Measurements from ENCODE around the gene CNOT6L.

Gene CNOT6L

DNA sequence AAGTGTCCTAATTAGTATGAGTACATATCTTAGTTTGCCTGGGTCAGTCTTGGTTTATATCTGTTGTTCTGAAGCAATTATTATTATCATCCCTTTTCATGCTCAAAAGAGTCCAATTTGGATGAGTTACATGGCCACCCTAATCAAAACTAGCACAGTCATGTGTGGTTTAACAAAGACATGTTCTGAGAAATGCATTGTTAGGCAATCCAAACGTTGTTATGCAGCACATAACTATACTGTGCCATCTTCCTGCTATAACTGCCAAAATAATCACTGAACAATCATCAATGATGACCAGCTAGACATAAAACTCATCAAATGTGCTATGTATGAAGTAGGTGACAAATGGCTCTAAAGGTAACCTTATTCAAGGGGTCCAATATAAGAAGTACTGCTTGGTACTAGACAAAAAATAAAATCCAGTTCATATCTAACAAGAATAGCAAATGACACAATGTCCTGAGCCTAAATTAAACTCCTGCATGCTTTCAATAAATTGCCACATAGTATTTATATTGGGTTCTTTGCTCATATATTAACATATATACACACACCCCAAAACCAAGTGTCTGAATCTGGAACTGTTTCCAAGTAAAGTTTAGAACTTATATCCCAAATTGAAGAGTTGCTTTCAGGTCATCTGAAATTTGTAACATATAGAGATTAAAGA lies 41.9 kb downstream of the CNOT6L start:
- Histone ChIP-seq H3K27me3 (ENCODE audit: insufficient read depth, insufficient read length) (no peaks in the 10 kb centered on the region), H3K4me3 (ENCODE audit: insufficient read length, low read depth) (no peak overlapping the region), H3K9me3 (ENCODE audit: insufficient read depth, low read length) (no peaks in the 10 kb centered on the region), H3K36me3 (ENCODE audit: insufficient read depth, insufficient read length, low read length) (no peaks in the 10 kb centered on the region), H3K4me1 (ENCODE audit: insufficient read depth, insufficient read length) (no peaks in the 10 kb centered on the region), H3K9ac (ENCODE audit: insufficient read length, low read depth) (no peak overlapping the region)
- no peak for DNase-seq (ENCODE audit: low read depth, low spot score)
- TF ChIP-seq YY1 (IDR thresholded peaks at IDR 0.05; ENCODE audit: insufficient read depth, insufficient read length) (no peak), SUZ12 (IDR thresholded peaks at IDR 0.05; ENCODE audit: extremely low read depth, insufficient read depth, insufficient read length) (no peak), ZNF274 (IDR thresholded peaks at IDR 0.05; ENCODE audit: low read depth, low read length) (no peak)

DNA sequence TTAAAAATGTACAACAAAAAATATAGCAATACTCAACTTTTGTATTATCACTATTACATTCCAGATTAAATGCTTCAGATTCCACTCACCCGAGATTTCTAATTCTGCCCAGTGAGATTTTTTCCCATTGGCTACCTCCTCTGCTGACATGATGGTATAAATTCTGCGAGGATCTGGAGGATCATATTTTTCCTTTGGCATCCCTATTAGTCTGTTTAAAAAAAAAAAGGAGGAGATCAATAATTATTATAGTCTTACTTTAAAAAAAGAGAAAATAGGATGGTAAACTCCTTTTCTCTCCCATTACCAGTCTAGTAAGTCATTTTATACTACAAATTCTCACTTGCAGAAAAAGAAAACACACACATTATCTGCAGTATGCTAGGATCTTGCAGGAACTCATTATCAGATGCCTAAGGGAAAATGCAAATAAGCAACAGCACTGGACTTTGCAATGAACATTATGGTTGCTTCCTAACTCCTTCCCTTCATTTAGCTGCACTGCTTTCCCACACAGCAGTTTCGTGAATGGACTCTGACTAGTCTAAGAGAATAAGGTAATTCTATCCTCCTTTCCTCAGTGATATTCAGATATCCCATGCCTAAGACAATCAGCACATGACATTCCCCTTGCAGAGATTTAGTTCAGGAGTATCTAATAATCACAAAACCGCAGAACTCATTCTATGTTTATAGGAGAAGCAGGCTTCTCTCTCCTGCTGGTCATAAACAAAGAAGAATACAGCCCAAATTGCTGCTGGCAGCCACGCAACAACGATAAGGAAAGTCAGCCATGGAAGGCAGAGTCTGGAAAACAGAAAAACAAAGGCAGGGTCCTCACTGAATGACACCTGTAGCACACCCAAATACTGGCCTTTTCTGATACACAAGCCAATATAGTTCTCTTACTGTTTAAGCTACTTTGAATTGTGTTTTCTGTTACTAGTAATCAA lies 42.7 kb downstream of the CNOT6L start:
- H3K9ac ChIP-seq (ENCODE audit: insufficient read length, low read depth), result no peak overlapping the region
- no peak overlapping the region for H3K4me3 ChIP-seq (ENCODE audit: insufficient read length, low read depth)
- H3K9me3 ChIP-seq (ENCODE audit: insufficient read depth, low read length), result no peaks in the 10 kb centered on the region
- H3K36me3 ChIP-seq (ENCODE audit: insufficient read depth, insufficient read length, low read length), result no peaks in the 10 kb centered on the region
- TF ChIP-seq SUZ12 (IDR thresholded peaks at IDR 0.05; ENCODE audit: extremely low read depth, insufficient read depth, insufficient read length) (no peak), YY1 (IDR thresholded peaks at IDR 0.05; ENCODE audit: insufficient read depth, insufficient read length) (no peak), ZNF274 (IDR thresholded peaks at IDR 0.05; ENCODE audit: low read depth, low read length) (no peak)
- H3K27me3 ChIP-seq (ENCODE audit: insufficient read depth, insufficient read length), result no peaks in the 10 kb centered on the region
- DNase-seq (ENCODE audit: low read depth, low spot score), result no peak
- H3K4me1 ChIP-seq (ENCODE audit: insufficient read depth, insufficient read length), result no peaks in the 10 kb centered on the region

DNA sequence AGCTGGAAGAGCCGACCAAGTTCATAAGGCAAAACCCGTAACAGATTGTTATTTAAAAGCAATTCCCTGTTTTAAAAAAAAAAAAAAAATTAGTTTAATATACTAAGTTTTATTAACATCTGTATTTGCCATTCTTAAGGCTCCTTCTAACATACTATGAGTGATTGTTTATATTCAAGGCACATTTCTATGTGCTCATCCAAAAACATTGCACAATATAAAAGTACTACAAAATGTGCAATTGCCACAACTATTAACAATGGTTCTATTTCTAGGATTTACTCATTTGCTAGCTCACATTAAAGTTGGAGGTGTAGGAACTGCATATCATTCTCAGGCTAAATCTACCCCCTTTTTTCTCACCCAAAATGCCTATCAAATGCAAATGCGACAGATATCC lies 46.1 kb downstream of the CNOT6L start:
- no peak overlapping the region for H3K9ac ChIP-seq (ENCODE audit: insufficient read length, low read depth)
- no peak overlapping the region for H3K4me3 ChIP-seq (ENCODE audit: insufficient read length, low read depth)
- DNase-seq (ENCODE audit: low read depth, low spot score), result no peak
- TF ChIP-seq SUZ12 (IDR thresholded peaks at IDR 0.05; ENCODE audit: extremely low read depth, insufficient read depth, insufficient read length), result no peak
- no peak for TF ChIP-seq YY1 (IDR thresholded peaks at IDR 0.05; ENCODE audit: insufficient read depth, insufficient read length)
- no peak for TF ChIP-seq ZNF274 (IDR thresholded peaks at IDR 0.05; ENCODE audit: low read depth, low read length)
- H3K9me3 ChIP-seq (ENCODE audit: insufficient read depth, low read length), result no peaks in the 10 kb centered on the region
- no peaks in the 10 kb centered on the region for H3K4me1 ChIP-seq (ENCODE audit: insufficient read depth, insufficient read length)
- H3K36me3 ChIP-seq (ENCODE audit: insufficient read depth, insufficient read length, low read length), result no peaks in the 10 kb centered on the region
- no peaks in the 10 kb centered on the region for H3K27me3 ChIP-seq (ENCODE audit: insufficient read depth, insufficient read length)

DNA sequence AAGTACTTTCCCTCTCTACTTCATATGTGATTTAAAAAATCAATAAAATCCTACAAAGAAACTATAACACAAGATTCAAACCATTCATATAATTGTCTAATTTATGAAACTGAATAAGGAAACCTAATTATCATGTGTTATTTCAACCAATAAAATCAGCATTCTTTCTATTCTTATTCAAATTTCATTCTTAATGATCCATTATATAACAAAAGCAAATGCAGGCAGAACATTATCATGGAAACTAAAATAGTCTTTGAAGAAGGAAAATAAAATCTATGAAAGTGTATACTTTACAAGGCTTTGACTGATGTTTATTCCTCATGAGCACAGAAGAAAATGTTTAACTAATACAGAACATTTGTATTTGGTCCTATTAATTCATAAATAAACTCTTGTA lies 47.6 kb downstream of the CNOT6L start:
- TF ChIP-seq YY1 (IDR thresholded peaks at IDR 0.05; ENCODE audit: insufficient read depth, insufficient read length) (no peak), SUZ12 (IDR thresholded peaks at IDR 0.05; ENCODE audit: extremely low read depth, insufficient read depth, insufficient read length) (no peak), ZNF274 (IDR thresholded peaks at IDR 0.05; ENCODE audit: low read depth, low read length) (no peak)
- no peaks in the 10 kb centered on the region for H3K27me3 ChIP-seq (ENCODE audit: insufficient read depth, insufficient read length)
- no peak overlapping the region for H3K9ac ChIP-seq (ENCODE audit: insufficient read length, low read depth)
- DNase-seq (ENCODE audit: low read depth, low spot score), result no peak
- H3K9me3 ChIP-seq (ENCODE audit: insufficient read depth, low read length), result no peaks in the 10 kb centered on the region
- H3K4me1 ChIP-seq (ENCODE audit: insufficient read depth, insufficient read length), result no peaks in the 10 kb centered on the region
- no peak overlapping the region for H3K4me3 ChIP-seq (ENCODE audit: insufficient read length, low read depth)
- H3K36me3 ChIP-seq (ENCODE audit: insufficient read depth, insufficient read length, low read length), result no peaks in the 10 kb centered on the region

DNA sequence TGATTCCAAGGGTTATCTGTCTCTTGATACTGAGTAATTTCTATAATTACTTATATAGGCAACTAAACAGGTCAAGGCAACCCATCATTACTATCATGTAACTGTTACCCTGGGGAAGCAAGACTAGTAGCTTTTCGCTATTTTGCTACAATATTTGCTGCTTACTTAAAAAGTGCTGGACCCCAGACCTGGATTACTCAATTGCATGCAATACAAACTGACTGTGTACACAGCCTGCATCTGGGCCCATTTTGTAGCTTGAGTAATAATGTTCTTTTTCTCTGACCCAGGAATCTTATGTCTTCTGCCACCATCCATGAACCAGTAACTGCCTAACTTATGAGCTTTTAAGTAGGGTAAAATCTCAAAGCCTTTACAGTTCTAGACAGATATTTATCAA lies 53.4 kb downstream of the CNOT6L start:
- no peaks in the 10 kb centered on the region for H3K36me3 ChIP-seq (ENCODE audit: insufficient read depth, insufficient read length, low read length)
- peaks cover 18% of the 10 kb centered on the region for H3K9me3 ChIP-seq (ENCODE audit: insufficient read depth, low read length)
- H3K27me3 ChIP-seq (ENCODE audit: insufficient read depth, insufficient read length), result no peaks in the 10 kb centered on the region
- no peaks in the 10 kb centered on the region for H3K4me1 ChIP-seq (ENCODE audit: insufficient read depth, insufficient read length)
- TF ChIP-seq SUZ12 (IDR thresholded peaks at IDR 0.05; ENCODE audit: extremely low read depth, insufficient read depth, insufficient read length) (no peak), YY1 (IDR thresholded peaks at IDR 0.05; ENCODE audit: insufficient read depth, insufficient read length) (no peak), ZNF274 (IDR thresholded peaks at IDR 0.05; ENCODE audit: low read depth, low read length) (no peak)
- H3K4me3 ChIP-seq (ENCODE audit: insufficient read length, low read depth), result no peak overlapping the region
- DNase-seq (ENCODE audit: low read depth, low spot score), result no peak
- H3K9ac ChIP-seq (ENCODE audit: insufficient read length, low read depth), result no peak overlapping the region

DNA sequence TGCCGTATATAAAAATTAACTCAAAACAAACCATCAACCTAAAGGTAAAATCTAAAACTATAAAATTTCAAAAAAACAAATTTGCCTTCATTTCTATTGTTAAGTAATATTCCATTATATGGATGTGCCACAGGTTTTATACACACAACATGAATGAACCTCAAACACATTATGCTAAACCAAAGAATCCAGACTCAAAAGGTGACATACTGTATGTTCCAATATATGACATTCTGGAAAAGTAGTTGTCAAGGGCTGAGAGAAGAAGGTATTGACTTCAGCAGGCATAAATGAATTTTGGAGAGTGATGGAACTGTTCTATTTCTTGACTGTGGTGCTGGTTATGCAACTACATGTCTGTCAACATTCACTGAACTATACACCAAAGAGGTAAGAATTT lies 56.6 kb downstream of the CNOT6L start:
- DNase-seq (ENCODE audit: low read depth, low spot score), result no peak
- TF ChIP-seq YY1 (IDR thresholded peaks at IDR 0.05; ENCODE audit: insufficient read depth, insufficient read length), result no peak
- no peak for TF ChIP-seq SUZ12 (IDR thresholded peaks at IDR 0.05; ENCODE audit: extremely low read depth, insufficient read depth, insufficient read length)
- TF ChIP-seq ZNF274 (IDR thresholded peaks at IDR 0.05; ENCODE audit: low read depth, low read length), result no peak
- Histone ChIP-seq H3K27me3 (ENCODE audit: insufficient read depth, insufficient read length) (no peaks in the 10 kb centered on the region), H3K9ac (ENCODE audit: insufficient read length, low read depth) (no peak overlapping the region), H3K4me1 (ENCODE audit: insufficient read depth, insufficient read length) (no peaks in the 10 kb centered on the region), H3K9me3 (ENCODE audit: insufficient read depth, low read length) (peaks cover 18% of the 10 kb centered on the region), H3K36me3 (ENCODE audit: insufficient read depth, insufficient read length, low read length) (no peaks in the 10 kb centered on the region), H3K4me3 (ENCODE audit: insufficient read length, low read depth) (no peak overlapping the region)

DNA sequence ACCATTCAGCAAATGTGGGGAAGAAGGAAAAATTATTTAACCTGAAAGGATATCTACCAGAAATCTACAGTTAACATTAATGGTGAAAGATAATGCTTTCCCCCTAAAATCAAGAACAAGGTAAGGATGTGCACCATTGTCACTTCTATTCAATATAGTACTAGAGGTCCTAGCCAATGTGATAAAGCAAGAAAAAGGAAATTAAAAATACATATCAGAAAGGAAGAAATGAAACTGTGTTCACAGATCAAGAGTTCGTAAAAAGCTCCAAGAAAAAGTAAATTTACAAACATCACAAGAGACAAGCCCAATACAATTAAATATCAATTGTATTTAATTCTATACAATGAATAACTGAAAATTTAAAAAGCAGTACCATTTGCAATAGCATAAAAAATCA lies 57.6 kb downstream of the CNOT6L start:
- Histone ChIP-seq H3K27me3 (ENCODE audit: insufficient read depth, insufficient read length) (no peaks in the 10 kb centered on the region), H3K4me1 (ENCODE audit: insufficient read depth, insufficient read length) (no peaks in the 10 kb centered on the region), H3K9me3 (ENCODE audit: insufficient read depth, low read length) (peaks cover 18% of the 10 kb centered on the region), H3K36me3 (ENCODE audit: insufficient read depth, insufficient read length, low read length) (no peaks in the 10 kb centered on the region), H3K9ac (ENCODE audit: insufficient read length, low read depth) (no peak overlapping the region), H3K4me3 (ENCODE audit: insufficient read length, low read depth) (no peak overlapping the region)
- no peak for DNase-seq (ENCODE audit: low read depth, low spot score)
- TF ChIP-seq SUZ12 (IDR thresholded peaks at IDR 0.05; ENCODE audit: extremely low read depth, insufficient read depth, insufficient read length), result no peak
